A549 (cell line): ENCODE results near the gene HOXA13. TPM values are rescaled to one million over a fixed set of nuclear protein-coding genes. Genes with fewer than 3 reads are reported as not detected.
A peak's percentile ranks its signal among the peaks of the same experiment; 100 is the strongest.

Experiments used
- ATAC-seq, 2 experiments: fragments of 200-7000 bp in 1 of 2; fragments of >200 bp in 1 of 2; cut with Nextera tagmentation in 1 of 2; cut with Tn5 transposase in 1 of 2; 3 replicates each; pipeline versions ENCODE4 v1.8.0 to v1.9.1; 2018 to 2020; ENCODE audit warnings: mild to moderate bottlenecking in 1 of 2, moderate library complexity in 1 of 2
- CTCF ChIA-PET: fragments of 300-600 bp; sonication (Branson Sonifier 250); formaldehyde crosslinking; extraction: SDS; loops from one replicate; lab custom pipeline; 2021; ENCODE audit warnings: antibody characterized with exemption, inconsistent platforms; lab: Yijun Ruan, JAX
- POLR2A ChIA-PET: fragments of 350-600 bp; formaldehyde crosslinking; extraction: SDS; loops from one replicate; lab custom pipeline; 2021; ENCODE audit warnings: antibody characterized with exemption, inconsistent platforms; lab: Yijun Ruan, JAX
- DNase-seq, 2 experiments: peaks; one replicate each; pipeline versions ENCODE4 v3.0.0 to v3.0.0-alpha.2; 2011 to 2016; ENCODE audit warnings: low read depth in 1 of 2, low spot score in 1 of 2
- FAIRE-seq: peaks from 2 replicates; lab custom pipeline; 2011; peaks lifted over from hg19 to GRCh38; lab: Jason Lieb, UNC
- H3K27ac ChIP-seq, 2 experiments: fragments of >200 bp; sonication (Bioruptor Twin); formaldehyde crosslinking; 3 replicates each; pipeline ENCODE4 v1.5.1; 2016 to 2017
- H3K4me1 ChIP-seq: fragments of >200 bp; sonication (Bioruptor Twin); formaldehyde crosslinking; 3 replicates; pipeline ENCODE4 v1.6.1; 2016
- H3K4me2 ChIP-seq: fragments of >200 bp; sonication (Bioruptor Twin); formaldehyde crosslinking; 3 replicates; pipeline ENCODE4 v1.6.1; 2016
- H3K4me3 ChIP-seq: fragments of >200 bp; sonication (Bioruptor Twin); formaldehyde crosslinking; 3 replicates; pipeline ENCODE4 v1.5.1; 2016
- H3K9me3 ChIP-seq: fragments of >200 bp; sonication (Bioruptor Twin); formaldehyde crosslinking; 3 replicates; pipeline ENCODE4 v1.6.1; 2016
- CBX8 ChIP-seq: fragments of 200-600 bp; sonication (generic); IDR thresholded peaks from 2 replicates; pipeline ENCODE4 v1.6.1; 2016
- ESRRA ChIP-seq: fragments of 150-350 bp; IDR thresholded peaks from 2 replicates; pipeline ENCODE4 v1.6.1; 2014; ENCODE audit warnings: mild to moderate bottlenecking, low read length, borderline replicate concordance
- FOSL2 ChIP-seq, 2 experiments: fragments of 450-650 bp in 1 of 2; fragments of >200 bp in 1 of 2; sonication (Bioruptor Twin) in 1 of 2; formaldehyde crosslinking; IDR thresholded peaks; 2 replicates each; pipeline versions ENCODE4 v1.5.0 to v1.6.1; 2016 to 2020; ENCODE audit warnings: mild to moderate bottlenecking in 1 of 2, moderate library complexity in 1 of 2
- FOXS1 ChIP-seq: fragments of 250-450 bp; sonication (Bioruptor Pico); IDR thresholded peaks from 2 replicates; pipeline ENCODE4 v1.5.0; 2020; ENCODE audit warnings: mild to moderate bottlenecking, moderate library complexity
- HOXB13 ChIP-seq: fragments of 250-450 bp; sonication (Bioruptor Pico); IDR thresholded peaks from 2 replicates; pipeline ENCODE4 v1.5.0; 2020; ENCODE audit warnings: low read depth, mild to moderate bottlenecking, moderate library complexity
- KDM1A ChIP-seq: fragments of 200-600 bp; sonication (generic); IDR thresholded peaks from 2 replicates; pipeline ENCODE4 v1.6.1; 2016; ENCODE audit warnings: low read depth, mild to moderate bottlenecking
- MAZ ChIP-seq: fragments of 150-350 bp; IDR thresholded peaks from 2 replicates; pipeline ENCODE4 v1.6.1; 2014; ENCODE audit warnings: antibody characterized with exemption, low read depth, low read length, borderline replicate concordance
- POLR2AphosphoS2 ChIP-seq: conservative IDR thresholded peaks from 2 replicates; pipeline ENCODE4 v1.6.1; 2012; ENCODE audit warnings: low read length, improper control_type of control experiment, inconsistent platforms
- RAD21 ChIP-seq, 2 experiments: fragments of >200 bp in 1 of 2; sonication (Bioruptor Twin) in 1 of 2; formaldehyde crosslinking in 1 of 2; IDR thresholded peaks in 1 of 2; conservative IDR thresholded peaks in 1 of 2; 2 replicates in 1 of 2; 3 replicates in 1 of 2; pipeline ENCODE4 v1.6.1; 2012 to 2018; ENCODE audit warnings: inconsistent platforms in 1 of 2
- REST ChIP-seq: fragments of 200-600 bp; sonication (generic); IDR thresholded peaks from 2 replicates; pipeline ENCODE4 v1.6.1; 2016; ENCODE audit warnings: antibody characterized with exemption, mild to moderate bottlenecking, moderate library complexity
- SREBF2 ChIP-seq: fragments of 450-650 bp; IDR thresholded peaks from 2 replicates; pipeline ENCODE4 v1.6.1; 2014; ENCODE audit warnings: mild to moderate bottlenecking, moderate library complexity
- USF2 ChIP-seq: fragments of 450-650 bp; IDR thresholded peaks from 2 replicates; pipeline ENCODE4 v1.6.1; 2014; ENCODE audit warnings: antibody characterized with exemption
- ZNF302 ChIP-seq: fragments of 250-450 bp; sonication (Bioruptor Pico); IDR thresholded peaks from 2 replicates; pipeline ENCODE4 v1.9.0; 2021; ENCODE audit warnings: inconsistent platforms, mild to moderate bottlenecking, moderate library complexity
- WGBS: methylation state at CpG from one replicate; pipeline ENCODE4 v1.1.6; 2017; ENCODE audit errors: missing lambda C conversion rate; 5-methylcytosine and 5-hydroxymethylcytosine counted together
- polyA plus RNA-seq, 4 experiments: library from polyadenylated mRNA; depleted of rRNA in 3 of 4; stranded (reverse); fragments of >200 nt; fragmentation: RNase III in 1 of 4; extraction: RNeasy Plus Mini Kit Qiagen cat#74134 plus additional on column Dnase treatment in 1 of 4; gene quantifications; 2 replicates in 3 of 4; 3 replicates in 1 of 4; pipeline ENCODE4 v1.2.3, GENCODE V29; 2011 to 2017
- TF ChIP-seq, protein P1 (sequence below): fragments of 150-350 bp; IDR thresholded peaks from 2 replicates; pipeline ENCODE4 v1.6.1; 2014; ENCODE audit warnings: low read depth, mild to moderate bottlenecking, low read length
- TF ChIP-seq, protein P2 (sequence below): fragments of >200 bp; sonication (Bioruptor Twin); formaldehyde crosslinking; IDR thresholded peaks from 2 replicates; pipeline ENCODE4 v1.6.1; 2016
- TF ChIP-seq, protein P3 (sequence below): IDR thresholded peaks from 2 replicates; pipeline ENCODE4 v1.6.1; 2012

Gene HOXA13
- polyA plus RNA-seq, 2 of the 4 experiments (the other 2 are of a cell fraction) = 2.2 to 2.7 TPM

- ATAC-seq (peak; percentile 23 to 51; a peak in 3 of 6 replicates), DNase-seq (no peak), FAIRE-seq (no peak)
- no peaks in the 10 kb centered on the region for H3K4me1 ChIP-seq
- WGBS = 64% methylated on average over 44 of the region's 90 CpGs
- H3K4me3 ChIP-seq = no peak overlapping the region; the same call in 2 of the 3 replicates
- H3K27ac ChIP-seq = peak overlapping the region in 1 of 2 experiments; percentile 42; a peak in 1 of 6 replicates
- CTCF ChIA-PET = interaction anchor here (0.6 to 4.7 kb wide), 3 partner anchors 8 to 355 kb away, joined by 3 to 18 read pairs (median 7); no protein-coding TSS in a partner anchor
- POLR2A ChIA-PET = no interaction called here
- TF ChIP-seq USF2 = no peak
- H3K4me2 ChIP-seq = peak overlapping the region; percentile 61
- no peaks in the 10 kb centered on the region for H3K9me3 ChIP-seq
These were observed 46.2 kb upstream of the HOXA13 start for GRCh38 chr7:27245798-27246691.

DNA sequence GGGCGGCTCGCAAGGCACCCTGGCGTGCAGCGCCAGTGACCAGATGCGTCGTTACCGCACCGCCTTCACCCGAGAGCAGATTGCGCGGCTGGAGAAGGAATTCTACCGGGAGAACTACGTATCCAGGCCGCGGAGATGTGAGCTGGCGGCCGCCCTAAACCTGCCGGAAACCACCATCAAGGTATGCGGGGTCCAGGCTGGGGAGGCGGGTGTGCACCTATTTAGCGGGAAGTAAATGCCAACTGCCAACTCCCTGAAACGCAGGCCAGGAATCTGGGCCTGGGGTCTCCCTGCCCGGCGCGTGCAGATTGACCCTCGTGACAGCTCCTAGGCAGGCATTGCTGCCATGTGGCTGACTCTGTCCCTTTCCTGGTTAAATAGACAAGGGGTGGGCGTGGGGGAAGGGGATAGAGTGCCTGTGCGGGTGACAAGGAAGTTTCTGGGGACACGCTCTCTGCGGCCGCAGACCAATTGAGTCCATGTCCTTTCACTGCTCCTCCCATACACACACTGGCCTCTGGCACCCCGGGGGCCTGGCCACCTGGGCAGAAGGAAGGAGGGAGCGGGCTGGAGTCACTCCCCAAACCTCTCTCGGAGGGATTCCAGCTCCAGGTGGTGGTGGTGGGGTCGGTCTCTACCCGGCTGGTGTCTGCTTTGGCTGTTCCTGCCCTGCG lies 45.4 kb upstream of the HOXA13 start:
- FAIRE-seq (no peak), DNase-seq (no peak), ATAC-seq (peak in 1 of 2 experiments; percentile 21; a peak in 3 of 6 replicates)
- ChIA-PET CTCF (interaction anchor here (0.6 to 4.7 kb wide), 2 partner anchors 10 to 356 kb away, joined by 3 to 18 read pairs; no protein-coding TSS in a partner anchor), POLR2A (no interaction called here)
- Histone ChIP-seq H3K4me3 (no peak overlapping the region; the same call in 2 of the 3 replicates), H3K4me1 (no peaks in the 10 kb centered on the region), H3K27ac (0 out of 6 replicates have a peak overlapping the region, but pooled peaks of 1 of the 2 experiments have one; percentile 42), H3K4me2 (peak overlapping the region; percentile 61)
- WGBS = 87% methylated on average over 34 of the region's 37 CpGs
- no peak for TF ChIP-seq CBX8
- no peak for TF ChIP-seq POLR2AphosphoS2
- no peak for TF ChIP-seq HOXB13
- no peak for TF ChIP-seq ZNF302 (CRISPR knock-in tag)
- TF ChIP-seq RAD21 (conservative IDR thresholded peaks at IDR 0.05 in 1 of 2, IDR thresholded peaks at IDR 0.05 in 1 of 2) = no peak
- TF ChIP-seq, protein P1, sequence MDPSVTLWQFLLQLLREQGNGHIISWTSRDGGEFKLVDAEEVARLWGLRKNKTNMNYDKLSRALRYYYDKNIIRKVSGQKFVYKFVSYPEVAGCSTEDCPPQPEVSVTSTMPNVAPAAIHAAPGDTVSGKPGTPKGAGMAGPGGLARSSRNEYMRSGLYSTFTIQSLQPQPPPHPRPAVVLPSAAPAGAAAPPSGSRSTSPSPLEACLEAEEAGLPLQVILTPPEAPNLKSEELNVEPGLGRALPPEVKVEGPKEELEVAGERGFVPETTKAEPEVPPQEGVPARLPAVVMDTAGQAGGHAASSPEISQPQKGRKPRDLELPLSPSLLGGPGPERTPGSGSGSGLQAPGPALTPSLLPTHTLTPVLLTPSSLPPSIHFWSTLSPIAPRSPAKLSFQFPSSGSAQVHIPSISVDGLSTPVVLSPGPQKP = no peak
- no peak for TF ChIP-seq KDM1A
- TF ChIP-seq SREBF2 = no peak
- no peak for TF ChIP-seq MAZ
- TF ChIP-seq, protein P2, sequence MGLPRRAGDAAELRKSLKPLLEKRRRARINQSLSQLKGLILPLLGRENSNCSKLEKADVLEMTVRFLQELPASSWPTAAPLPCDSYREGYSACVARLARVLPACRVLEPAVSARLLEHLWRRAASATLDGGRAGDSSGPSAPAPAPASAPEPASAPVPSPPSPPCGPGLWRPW = no peak
- no peak for TF ChIP-seq ESRRA
- TF ChIP-seq, protein P3, sequence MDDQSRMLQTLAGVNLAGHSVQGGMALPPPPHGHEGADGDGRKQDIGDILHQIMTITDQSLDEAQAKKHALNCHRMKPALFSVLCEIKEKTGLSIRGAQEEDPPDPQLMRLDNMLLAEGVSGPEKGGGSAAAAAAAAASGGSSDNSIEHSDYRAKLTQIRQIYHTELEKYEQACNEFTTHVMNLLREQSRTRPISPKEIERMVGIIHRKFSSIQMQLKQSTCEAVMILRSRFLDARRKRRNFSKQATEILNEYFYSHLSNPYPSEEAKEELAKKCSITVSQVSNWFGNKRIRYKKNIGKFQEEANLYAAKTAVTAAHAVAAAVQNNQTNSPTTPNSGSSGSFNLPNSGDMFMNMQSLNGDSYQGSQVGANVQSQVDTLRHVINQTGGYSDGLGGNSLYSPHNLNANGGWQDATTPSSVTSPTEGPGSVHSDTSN = no peak
- no peak for TF ChIP-seq FOSL2 (IDR thresholded peaks at IDR 0.05)
- no peak for TF ChIP-seq FOSL2 (CRISPR knock-in tag; IDR thresholded peaks at IDR 0.05)
- no peak for TF ChIP-seq FOXS1 (CRISPR knock-in tag)
- no peak for TF ChIP-seq REST
- TF ChIP-seq, all 56 proteins: peak for 0
- H3K9me3 ChIP-seq = no peaks in the 10 kb centered on the region
